NCI-H82 (cell line): ENCODE results near the gene FARSA.

Experiments
- DNase-seq: peaks from one replicate; lab custom pipeline; 2025; lab: John Stamatoyannopoulos, UW

FARSA gene

GRCh38 chr19:12953799-12954611, 20.5 kb upstream of the FARSA start:
- peak; percentile 97 for DNase-seq

GRCh38 chr19:12953138-12953798, 19.8 kb upstream of the FARSA start:
- peak; percentile 96 for DNase-seq

GRCh38 chr19:12952488-12953137, 19.1 kb upstream of the FARSA start:
- peak; percentile 73 for DNase-seq

GRCh38 chr19:12952050-12952449, 18.5 kb upstream of the FARSA start:
- DNase-seq: peak; percentile 53

- no peak for DNase-seq
Observed at GRCh38 chr19:12949363-12950283, 16.1 kb upstream of the FARSA start.

- DNase-seq: no peak
Observed at GRCh38 chr19:12948612-12949362, 15.3 kb upstream of the FARSA start.

GRCh38 chr19:12947702-12948611, 14.4 kb upstream of the FARSA start:
- no peak for DNase-seq

GRCh38 chr19:12946731-12947496, 13.4 kb upstream of the FARSA start:
- peak; percentile 64 for DNase-seq

GRCh38 chr19:12946092-12946721, 12.7 kb upstream of the FARSA start:
- DNase-seq: peak; percentile 80

- peak; percentile 100 for DNase-seq
Observed at GRCh38 chr19:12945479-12946091, 12.1 kb upstream of the FARSA start, which contains the start of gene RAD23A. Gene RAD23A, plus strand, starts transcription at chr19:12945862. Its CDS starts 87 bp downstream, at chr19:12945949.

- DNase-seq: no peak
Observed at GRCh38 chr19:12944104-12944674, 10.7 kb upstream of the FARSA start.

GRCh38 chr19:12943437-12944044, 10.0 kb upstream of the FARSA start:
- no peak for DNase-seq

GRCh38 chr19:12940897-12941296, 7.4 kb upstream of the FARSA start:
- DNase-seq: no peak

GRCh38 chr19:12939975-12940423, 6.5 kb upstream of the FARSA start:
- no peak for DNase-seq

- DNase-seq: peak; percentile 88
Observed at GRCh38 chr19:12938779-12939601, 5.5 kb upstream of the FARSA start.
